IMR-90 (cell line): ENCODE measurements around the gene PMM2. TPM values are rescaled to one million over a fixed set of nuclear protein-coding genes. Genes with fewer than 3 reads are reported as not detected.

ENCODE experiments used
- ATAC-seq: fragments of 200-7000 bp; cut with Tn5 transposase; 2 replicates; pipeline ENCODE4 v1.9.1; 2020; ENCODE audit warnings: low read depth, mild to moderate bottlenecking, moderate library complexity
- BruUV-seq: library from RNA; stranded (reverse); fragments of 400-500 nt; replicated peaks from 2 replicates; lab custom pipeline; 2021; lab: Mats Ljungman, UMichigan
- CTCF ChIA-PET: fragments of 300-600 bp; formaldehyde crosslinking; extraction: SDS; loops from one replicate; lab custom pipeline; 2021; ENCODE audit warnings: antibody characterized with exemption; lab: Yijun Ruan, JAX
- POLR2A ChIA-PET: fragments of 300-600 bp; sonication (Branson Sonifier 250); formaldehyde crosslinking; loops from one replicate; lab custom pipeline; 2022; ENCODE audit warnings: antibody characterized with exemption; ENCODE audit not compliant: unreplicated experiment; lab: Charles Lee
- DNase-seq: peaks from one replicate; pipeline ENCODE4 v3.0.0; 2013
- H2AFZ ChIP-seq: replicated peaks from 2 replicates; pipeline ENCODE3; 2013; ENCODE audit warnings: low read length, mild to moderate bottlenecking; ENCODE audit not compliant: poor library complexity
- H2AK5ac ChIP-seq: 2 replicates; pipeline ENCODE4 v1.6.1; 2013; ENCODE audit warnings: low read depth, low read length, inconsistent platforms
- H2AK9ac ChIP-seq: replicated peaks from 2 replicates; pipeline ENCODE3; 2013; ENCODE audit warnings: mild to moderate bottlenecking, low read depth, low read length, moderate library complexity; ENCODE audit not compliant: poor library complexity
- H2BK120ac ChIP-seq: 2 replicates; pipeline ENCODE4 v1.6.1; 2013; ENCODE audit warnings: low read depth, low read length, inconsistent platforms
- H2BK15ac ChIP-seq: 3 replicates; pipeline ENCODE4 v1.6.1; 2013; ENCODE audit warnings: low read depth, low read length, inconsistent platforms
- H2BK20ac ChIP-seq: 2 replicates; pipeline ENCODE4 v1.6.1; 2013; ENCODE audit warnings: low read depth, mild to moderate bottlenecking, inconsistent platforms, low read length, moderate library complexity
- H2BK5ac ChIP-seq: 2 replicates; pipeline ENCODE4 v1.6.1; 2013; ENCODE audit warnings: mild to moderate bottlenecking, low read depth, low read length, inconsistent platforms; ENCODE audit not compliant: poor library complexity, severe bottlenecking
- H3K14ac ChIP-seq: replicated peaks from 2 replicates; pipeline ENCODE4 v1.6.1; 2013; ENCODE audit warnings: low read depth, low read length, inconsistent platforms
- H3K18ac ChIP-seq: 2 replicates; pipeline ENCODE4 v1.6.1; 2013; ENCODE audit warnings: low read depth, low read length, control low read depth
- H3K23ac ChIP-seq: 2 replicates; pipeline ENCODE4 v1.6.1; 2013; ENCODE audit warnings: low read depth, low read length, inconsistent platforms
- H3K27ac ChIP-seq: 2 replicates; pipeline ENCODE4 v1.5.1; 2013; ENCODE audit warnings: mild to moderate bottlenecking, control low read depth, low read length; ENCODE audit not compliant: insufficient read depth
- H3K27me3 ChIP-seq: 2 replicates; pipeline ENCODE4 v1.6.1; 2013; ENCODE audit warnings: low read length; ENCODE audit not compliant: control insufficient read depth, insufficient read depth
- H3K36me3 ChIP-seq: 2 replicates; pipeline ENCODE4 v1.6.1; 2013; ENCODE audit warnings: low read length, mixed read lengths; ENCODE audit not compliant: control insufficient read depth, insufficient read depth
- H3K4ac ChIP-seq: 2 replicates; pipeline ENCODE4 v1.6.1; 2013; ENCODE audit warnings: low read depth, low read length, inconsistent platforms
- H3K4me1 ChIP-seq: 2 replicates; pipeline ENCODE4 v1.6.1; 2013; ENCODE audit warnings: low read length, mixed read lengths; ENCODE audit not compliant: control insufficient read depth, insufficient read depth
- H3K4me2 ChIP-seq: 2 replicates; pipeline ENCODE4 v1.6.1; 2013; ENCODE audit warnings: low read depth, mild to moderate bottlenecking, control low read depth, low read length, moderate library complexity
- H3K4me3 ChIP-seq: 2 replicates; pipeline ENCODE4 v1.5.1; 2013; ENCODE audit warnings: low read depth, mild to moderate bottlenecking, control low read depth, low read length, moderate library complexity; ENCODE audit not compliant: insufficient read depth
- H3K56ac ChIP-seq: 2 replicates; pipeline ENCODE4 v1.6.1; 2013; ENCODE audit warnings: low read length, inconsistent platforms; ENCODE audit not compliant: insufficient read depth; ENCODE audit errors: extremely low read depth
- H3K79me1 ChIP-seq, 2 experiments: 2 replicates each; pipeline ENCODE4 v1.6.1; 2013; ENCODE audit warnings: low read length in 2 of 2, inconsistent platforms in 1 of 2, low read depth in 1 of 2
- H3K9ac ChIP-seq: 2 replicates; pipeline ENCODE4 v1.6.1; 2013; ENCODE audit warnings: low read depth, low read length, control low read depth
- H3K9me1 ChIP-seq: 2 replicates; pipeline ENCODE4 v1.6.1; 2013; ENCODE audit warnings: low read length, inconsistent platforms; ENCODE audit not compliant: insufficient read depth
- H3K9me3 ChIP-seq: 2 replicates; pipeline ENCODE4 v1.6.1; 2013; ENCODE audit warnings: low read length; ENCODE audit not compliant: control insufficient read depth, insufficient read depth
- H4K20me1 ChIP-seq: 2 replicates; pipeline ENCODE4 v1.6.1; 2013; ENCODE audit warnings: low read length, inconsistent platforms; ENCODE audit not compliant: insufficient read depth
- H4K5ac ChIP-seq: 2 replicates; pipeline ENCODE4 v1.6.1; 2013; ENCODE audit warnings: mild to moderate bottlenecking, low read depth, low read length, control low read depth
- H4K8ac ChIP-seq, 2 experiments: 2 replicates each; pipeline ENCODE4 v1.6.1; 2013; ENCODE audit warnings: low read depth in 2 of 2, low read length in 2 of 2, control low read depth in 1 of 2, inconsistent platforms in 1 of 2
- H4K91ac ChIP-seq: 2 replicates; pipeline ENCODE4 v1.6.1; 2013; ENCODE audit warnings: low read depth, low read length, inconsistent platforms; ENCODE audit not compliant: insufficient read depth
- CEBPB ChIP-seq: IDR thresholded peaks from 2 replicates; pipeline ENCODE4 v1.6.1; 2012; ENCODE audit warnings: low read depth, low read length, improper control_type of control experiment
- CHD1 ChIP-seq: IDR thresholded peaks from 2 replicates; pipeline ENCODE4 v1.6.1; 2012; ENCODE audit warnings: low read depth, low read length, improper control_type of control experiment
- MAFK ChIP-seq: IDR thresholded peaks from 2 replicates; pipeline ENCODE4 v1.6.1; 2012; ENCODE audit warnings: low read depth, low read length, improper control_type of control experiment
- MAZ ChIP-seq: IDR thresholded peaks from 2 replicates; pipeline ENCODE4 v1.6.1; 2012; ENCODE audit warnings: low read depth, mild to moderate bottlenecking, low read length, improper control_type of control experiment, moderate library complexity, borderline replicate concordance
- MXI1 ChIP-seq: IDR thresholded peaks from 2 replicates; pipeline ENCODE4 v1.6.1; 2012; ENCODE audit warnings: low read depth, mild to moderate bottlenecking, low read length, moderate library complexity, borderline replicate concordance
- NFE2L2 ChIP-seq: fragments of 150-350 bp; IDR thresholded peaks from 2 replicates; pipeline ENCODE4 v1.6.1; 2016; ENCODE audit warnings: low read depth, mild to moderate bottlenecking, low read length
- POLR2A ChIP-seq: IDR thresholded peaks from 2 replicates; pipeline ENCODE4 v1.6.1; 2012; ENCODE audit warnings: mild to moderate bottlenecking, low read depth, low read length
- RFX5 ChIP-seq: IDR thresholded peaks from 2 replicates; pipeline ENCODE4 v1.8.0; 2012; ENCODE audit warnings: low read depth, mild to moderate bottlenecking, low read length, moderate library complexity
- SMC3 ChIP-seq: fragments of 150-350 bp; IDR thresholded peaks from 2 replicates; pipeline ENCODE4 v1.6.1; 2016; ENCODE audit warnings: low read depth, mild to moderate bottlenecking, antibody characterized with exemption, low read length, moderate library complexity
- WGBS, 2 experiments: methylation state at CpG; one replicate each; pipeline versions ENCODE4 v1.1.5 to v1.1.7; 2013; ENCODE audit warnings: missing lambda C conversion rate in 2 of 2; ENCODE audit not compliant: insufficient read length in 1 of 2; ENCODE audit errors: extremely low coverage in 2 of 2; 5-methylcytosine and 5-hydroxymethylcytosine counted together
- dilution Hi-C: fragments of 300-500 bp; cut with HindIII; formaldehyde crosslinking; loops from one replicate; pipeline ENCODE4 v1.14.3; 2018; ENCODE audit warnings: low sequenced_read_pairs; ENCODE audit not compliant: unreplicated experiment
- in situ Hi-C: fragments of 300-500 bp; cut with MboI; formaldehyde crosslinking; loops from 3 replicates; pipeline ENCODE4 v1.14.3; 2019; ENCODE audit warnings: low sequenced_read_pairs, inconsistent platforms, mixed read lengths
- intact Hi-C: fragments of 100-400 bp; cut with micrococcal nuclease; formaldehyde crosslinking; loops from 2 replicates; pipeline ENCODE4 v1.10.0; 2022
- polyA plus RNA-seq, 3 experiments: library from polyadenylated mRNA; depleted of rRNA; stranded (reverse); fragments of >200 nt; gene quantifications; 2 replicates each; pipeline ENCODE4 v1.2.3, GENCODE V29; 2012; ENCODE audit warnings: low replicate concordance in 1 of 3
- total RNA-seq: library from RNA; depleted of rRNA; stranded (reverse); fragments of >200 nt; gene quantifications from 2 replicates; pipeline ENCODE4 v1.2.3, GENCODE V29; 2012
- TF ChIP-seq, protein P1 (sequence below): fragments of 150-350 bp; IDR thresholded peaks from 2 replicates; pipeline ENCODE4 v1.6.1; 2016; ENCODE audit warnings: low read depth, mild to moderate bottlenecking, low read length, moderate library complexity, borderline replicate concordance
- TF ChIP-seq, protein P2 (sequence below): fragments of 150-350 bp; IDR thresholded peaks from 2 replicates; pipeline ENCODE4 v1.6.1; 2017; ENCODE audit warnings: mild to moderate bottlenecking, antibody characterized with exemption, low read length, low read depth
- TF ChIP-seq, protein P3 (sequence below): conservative IDR thresholded peaks from 2 replicates; pipeline ENCODE4 v1.5.1; 2012; ENCODE audit warnings: mild to moderate bottlenecking, low read depth, low read length, improper control_type of control experiment

Gene PMM2
- total and polyA plus RNA-seq, 2 of the 4 experiments (the other 2 are of a cell fraction) = 25.8 to 38.9 TPM

GRCh38 chr16:8760021-8760420 is 37.6 kb upstream of the PMM2 start:
- Histone ChIP-seq H2BK5ac (no peak overlapping the region), H4K8ac (no peak overlapping the region), H4K5ac (no peak overlapping the region), H4K20me1 (no peaks in the 10 kb centered on the region), H3K23ac (no peak overlapping the region), H3K4me3 (no peak overlapping the region), H3K9me1 (no peaks in the 10 kb centered on the region), H3K56ac (no peak overlapping the region), H2BK15ac (no peak overlapping the region), H2AK5ac (no peak overlapping the region), H3K27me3 (peaks cover 2% of the 10 kb centered on the region; the same call in 1 of the 2 replicates), H4K91ac (no peak overlapping the region), H3K4ac (no peak overlapping the region), H2AFZ (no peak overlapping the region), H3K9me3 (no peaks in the 10 kb centered on the region), H3K4me2 (no peak overlapping the region), H2BK120ac (no peak overlapping the region), H3K14ac (no peak overlapping the region), H3K18ac (no peak overlapping the region), H3K79me1 (no peaks in the 10 kb centered on the region), H3K9ac (no peak overlapping the region), H3K27ac (no peak overlapping the region), H3K36me3 (no peaks in the 10 kb centered on the region), H2AK9ac (no peak overlapping the region), H3K4me1 (no peaks in the 10 kb centered on the region), H2BK20ac (no peak overlapping the region)
- no CpG with 5 or more reads among the region's 10 CpGs for WGBS, 2 experiments
- no TSS peak for BruUV-seq
- CTCF ChIA-PET = no interaction called here
- DNase-seq (no peak), ATAC-seq (no peak)
- in situ Hi-C loops (no loop called here), intact Hi-C loops (no loop called here), dilution Hi-C loops (no loop called here)
- TF ChIP-seq SMC3 (no peak), CEBPB (no peak), RFX5 (no peak), CHD1 (no peak), MAZ (no peak), MAFK (no peak), NFE2L2 (no peak), POLR2A (no peak), MXI1 (no peak)
- TF ChIP-seq, protein P1, sequence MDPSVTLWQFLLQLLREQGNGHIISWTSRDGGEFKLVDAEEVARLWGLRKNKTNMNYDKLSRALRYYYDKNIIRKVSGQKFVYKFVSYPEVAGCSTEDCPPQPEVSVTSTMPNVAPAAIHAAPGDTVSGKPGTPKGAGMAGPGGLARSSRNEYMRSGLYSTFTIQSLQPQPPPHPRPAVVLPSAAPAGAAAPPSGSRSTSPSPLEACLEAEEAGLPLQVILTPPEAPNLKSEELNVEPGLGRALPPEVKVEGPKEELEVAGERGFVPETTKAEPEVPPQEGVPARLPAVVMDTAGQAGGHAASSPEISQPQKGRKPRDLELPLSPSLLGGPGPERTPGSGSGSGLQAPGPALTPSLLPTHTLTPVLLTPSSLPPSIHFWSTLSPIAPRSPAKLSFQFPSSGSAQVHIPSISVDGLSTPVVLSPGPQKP = no peak
- TF ChIP-seq, protein P2, sequence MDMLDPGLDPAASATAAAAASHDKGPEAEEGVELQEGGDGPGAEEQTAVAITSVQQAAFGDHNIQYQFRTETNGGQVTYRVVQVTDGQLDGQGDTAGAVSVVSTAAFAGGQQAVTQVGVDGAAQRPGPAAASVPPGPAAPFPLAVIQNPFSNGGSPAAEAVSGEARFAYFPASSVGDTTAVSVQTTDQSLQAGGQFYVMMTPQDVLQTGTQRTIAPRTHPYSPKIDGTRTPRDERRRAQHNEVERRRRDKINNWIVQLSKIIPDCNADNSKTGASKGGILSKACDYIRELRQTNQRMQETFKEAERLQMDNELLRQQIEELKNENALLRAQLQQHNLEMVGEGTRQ = no peak
- TF ChIP-seq, protein P3, sequence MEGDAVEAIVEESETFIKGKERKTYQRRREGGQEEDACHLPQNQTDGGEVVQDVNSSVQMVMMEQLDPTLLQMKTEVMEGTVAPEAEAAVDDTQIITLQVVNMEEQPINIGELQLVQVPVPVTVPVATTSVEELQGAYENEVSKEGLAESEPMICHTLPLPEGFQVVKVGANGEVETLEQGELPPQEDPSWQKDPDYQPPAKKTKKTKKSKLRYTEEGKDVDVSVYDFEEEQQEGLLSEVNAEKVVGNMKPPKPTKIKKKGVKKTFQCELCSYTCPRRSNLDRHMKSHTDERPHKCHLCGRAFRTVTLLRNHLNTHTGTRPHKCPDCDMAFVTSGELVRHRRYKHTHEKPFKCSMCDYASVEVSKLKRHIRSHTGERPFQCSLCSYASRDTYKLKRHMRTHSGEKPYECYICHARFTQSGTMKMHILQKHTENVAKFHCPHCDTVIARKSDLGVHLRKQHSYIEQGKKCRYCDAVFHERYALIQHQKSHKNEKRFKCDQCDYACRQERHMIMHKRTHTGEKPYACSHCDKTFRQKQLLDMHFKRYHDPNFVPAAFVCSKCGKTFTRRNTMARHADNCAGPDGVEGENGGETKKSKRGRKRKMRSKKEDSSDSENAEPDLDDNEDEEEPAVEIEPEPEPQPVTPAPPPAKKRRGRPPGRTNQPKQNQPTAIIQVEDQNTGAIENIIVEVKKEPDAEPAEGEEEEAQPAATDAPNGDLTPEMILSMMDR = no peak
- POLR2A ChIA-PET = no interaction called here
